NCI-H1105 treated with DMSO at 0.1 percent for 48 hours (cell line): ENCODE measurements around the gene CLRN3.

Experiments
- DNase-seq: peaks from one replicate; lab custom pipeline; 2025; lab: John Stamatoyannopoulos, UW

Gene CLRN3

GRCh38 chr10:127919418-127920271, 26.9 kb upstream of the CLRN3 start:
- no peak for DNase-seq

- DNase-seq = no peak
Measured at GRCh38 chr10:127918572-127918971, 25.8 kb upstream of the CLRN3 start.

- DNase-seq = no peak
Measured at GRCh38 chr10:127916826-127917225, 24.1 kb upstream of the CLRN3 start.

- DNase-seq = no peak
Measured at GRCh38 chr10:127915324-127915723, 22.6 kb upstream of the CLRN3 start.

- DNase-seq = no peak
Measured at GRCh38 chr10:127913368-127913759, 20.6 kb upstream of the CLRN3 start.

- DNase-seq = no peak
Measured at GRCh38 chr10:127912607-127913367, 20.0 kb upstream of the CLRN3 start.

GRCh38 chr10:127911867-127912257, 19.1 kb upstream of the CLRN3 start:
- no peak for DNase-seq

GRCh38 chr10:127911218-127911866, 18.6 kb upstream of the CLRN3 start:
- DNase-seq = no peak

- no peak for DNase-seq
Measured at GRCh38 chr10:127910464-127910770, 17.7 kb upstream of the CLRN3 start.

GRCh38 chr10:127909716-127910463, 17.1 kb upstream of the CLRN3 start:
- DNase-seq = no peak

- DNase-seq = no peak
Measured at GRCh38 chr10:127908959-127909267, 16.2 kb upstream of the CLRN3 start.

GRCh38 chr10:127908106-127908958, 15.6 kb upstream of the CLRN3 start:
- no peak for DNase-seq

- no peak for DNase-seq
Measured at GRCh38 chr10:127907411-127908105, 14.8 kb upstream of the CLRN3 start.

- DNase-seq = peak; percentile 22
Measured at GRCh38 chr10:127906548-127907377, 14.0 kb upstream of the CLRN3 start, which contains the start of gene PTPRE. TSS of gene PTPRE (plus strand) at chr10:127907103. CDS start at chr10:128040882, 133,779 bp downstream.

- DNase-seq = no peak
Measured at GRCh38 chr10:127905848-127906261, 13.1 kb upstream of the CLRN3 start.

- no peak for DNase-seq
Measured at GRCh38 chr10:127905001-127905847, 12.5 kb upstream of the CLRN3 start.

- no peak for DNase-seq
Measured at GRCh38 chr10:127904311-127905000, 11.7 kb upstream of the CLRN3 start.

- no peak for DNase-seq
Measured at GRCh38 chr10:127903789-127904188, 11.0 kb upstream of the CLRN3 start.
